CD4-positive, alpha-beta T cell (primary cell): ENCODE measurements around the gene PCSK2. TPM values are rescaled to one million over a fixed set of nuclear protein-coding genes. Genes with fewer than 3 reads are reported as not detected.

Experiments used
- ATAC-seq: fragments of 200-7000 bp; cut with Tn5 transposase; one replicate; pipeline ENCODE4 v1.10.0; 2022; ENCODE audit warnings: mild to moderate bottlenecking; ENCODE audit not compliant: poor library complexity
- CTCF ChIA-PET: fragments of 350-600 bp; sonication (Branson Sonifier 250); formaldehyde crosslinking; loops from one replicate; lab custom pipeline; 2021; ENCODE audit warnings: antibody characterized with exemption, inconsistent platforms; lab: Charles Lee
- POLR2A ChIA-PET: fragments of 350-600 bp; sonication (Branson Sonifier 250); formaldehyde crosslinking; loops from one replicate; lab custom pipeline; 2021; ENCODE audit warnings: antibody characterized with exemption, inconsistent platforms; lab: Charles Lee
- DNase-seq, 14 experiments: peaks; one replicate each; pipeline ENCODE4 v3.0.0-alpha.2; 2013 to 2020; ENCODE audit warnings: mixed read lengths in 2 of 14
- H3K27ac ChIP-seq, 2 donors: one replicate each; pipeline versions ENCODE4 v1.5.1 to v1.7.0; 2013; ENCODE audit warnings: low read length in 2 of 2, low read depth in 1 of 2, mild to moderate bottlenecking in 1 of 2
- H3K27me3 ChIP-seq, 2 experiments: 1 replicate in 1 of 2; 2 replicates in 1 of 2; pipeline versions ENCODE4 v1.6.1 to v1.7.0; 2013; ENCODE audit warnings: low read length in 2 of 2, control low read depth in 1 of 2, mild to moderate bottlenecking in 1 of 2, moderate library complexity in 1 of 2; ENCODE audit not compliant: insufficient read depth in 2 of 2, control insufficient read depth in 1 of 2
- H3K36me3 ChIP-seq: one replicate; pipeline ENCODE4 v1.6.1; 2013; ENCODE audit warnings: low read length, control low read depth; ENCODE audit not compliant: insufficient read depth
- H3K4me1 ChIP-seq: one replicate; pipeline ENCODE4 v1.6.1; 2013; ENCODE audit warnings: low read length, control low read depth; ENCODE audit not compliant: insufficient read depth
- H3K4me3 ChIP-seq: one replicate; pipeline ENCODE4 v1.5.1; 2013; ENCODE audit warnings: mild to moderate bottlenecking, low read length, moderate library complexity
- H3K9me3 ChIP-seq, 2 experiments: 1 replicate in 1 of 2; 2 replicates in 1 of 2; pipeline versions ENCODE4 v1.6.1 to v1.7.0; 2013; ENCODE audit warnings: low read length in 2 of 2, mild to moderate bottlenecking in 2 of 2, control low read depth in 1 of 2, moderate library complexity in 1 of 2; ENCODE audit not compliant: control insufficient read depth in 1 of 2, insufficient read depth in 1 of 2
- H3K27ac Mint-ChIP-seq: one replicate; pipeline ENCODE4 v1.8.0; 2020; ENCODE audit warnings: mixed read lengths
- H3K27me3 Mint-ChIP-seq: one replicate; pipeline ENCODE4 v1.8.0; 2021; ENCODE audit warnings: mixed read lengths
- H3K36me3 Mint-ChIP-seq: one replicate; pipeline ENCODE4 v1.8.0; 2021; ENCODE audit warnings: low read depth, mixed read lengths
- H3K4me1 Mint-ChIP-seq: one replicate; pipeline ENCODE4 v1.8.0; 2021; ENCODE audit warnings: low read depth, mixed read lengths
- H3K4me3 Mint-ChIP-seq: one replicate; pipeline ENCODE4 v1.8.0; 2020; ENCODE audit warnings: mild to moderate bottlenecking, mixed read lengths
- H3K9me3 Mint-ChIP-seq: one replicate; pipeline ENCODE4 v1.8.0; 2020; ENCODE audit warnings: mixed read lengths
- intact Hi-C, 2 experiments: fragments of 100-400 bp; cut with DNase I in 1 of 2; cut with micrococcal nuclease in 1 of 2; formaldehyde crosslinking; loops; one replicate each; pipeline versions ENCODE4 v1.15.1 to v1.9.0; 2023 to 2025; cut with DNase I, micrococcal nuclease
- total RNA-seq, 174 experiments: library from RNA in 2 of 174; stranded (reverse) in 2 of 174; gene quantifications; one replicate each; pipeline ENCODE4 v1.2.3 and lab custom pipeline; 2021 to 2026
- TF ChIP-seq, protein P1 (sequence below): fragments of 200-600 bp; IDR thresholded peaks from one replicate; pipeline ENCODE4 v1.8.0; 2022; ENCODE audit warnings: antibody characterized with exemption, mild to moderate bottlenecking

The PCSK2 gene
- total RNA-seq, 2 experiments from 2014 or later: not detected

DNA sequence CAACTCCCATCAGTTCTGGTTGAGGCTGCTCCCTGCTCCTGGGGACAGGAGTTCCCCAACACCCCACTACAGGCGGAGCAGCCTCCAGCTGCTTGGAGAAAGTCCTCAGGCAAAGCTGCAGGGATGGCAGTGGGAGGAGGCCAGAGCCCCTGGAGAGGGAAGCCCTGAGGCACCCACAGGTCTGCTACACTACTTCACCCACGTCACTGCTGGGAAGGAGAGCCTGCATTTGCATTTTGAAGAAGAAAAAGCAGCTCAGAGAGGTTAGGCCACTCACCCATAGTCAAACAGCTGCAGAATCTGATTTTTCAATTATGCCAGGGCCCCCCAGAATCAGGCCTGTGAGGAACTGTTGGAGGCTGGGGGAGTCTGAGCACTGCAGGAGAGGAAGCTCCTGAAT lies 287.1 kb downstream of the PCSK2 start:
- ChIA-PET CTCF (interaction anchor here (1.6 kb wide), 1 partner anchor 23 kb away, joined by 3 read pairs; no protein-coding TSS in a partner anchor), POLR2A (interaction anchor here (0.8 to 1.1 kb wide), 2 partner anchors 17 to 19 kb away, joined by 3 to 5 read pairs; partner anchors contain the start of gene BFSP1)
- no peaks in the 10 kb centered on the region for H3K9me3 Mint-ChIP-seq
- DNase-seq (no peak), ATAC-seq (no peak)
- intact Hi-C loops: no loop called here
- H3K36me3 Mint-ChIP-seq: no peaks in the 10 kb centered on the region
- H3K27me3 Mint-ChIP-seq: no peaks in the 10 kb centered on the region
- Histone ChIP-seq H3K27ac (no peak overlapping the region), H3K36me3 (no peaks in the 10 kb centered on the region), H3K9me3 (no peaks in the 10 kb centered on the region), H3K4me3 (no peak overlapping the region), H3K27me3 (no peaks in the 10 kb centered on the region), H3K4me1 (peaks cover 5% of the 10 kb centered on the region)
- TF ChIP-seq, protein P1, sequence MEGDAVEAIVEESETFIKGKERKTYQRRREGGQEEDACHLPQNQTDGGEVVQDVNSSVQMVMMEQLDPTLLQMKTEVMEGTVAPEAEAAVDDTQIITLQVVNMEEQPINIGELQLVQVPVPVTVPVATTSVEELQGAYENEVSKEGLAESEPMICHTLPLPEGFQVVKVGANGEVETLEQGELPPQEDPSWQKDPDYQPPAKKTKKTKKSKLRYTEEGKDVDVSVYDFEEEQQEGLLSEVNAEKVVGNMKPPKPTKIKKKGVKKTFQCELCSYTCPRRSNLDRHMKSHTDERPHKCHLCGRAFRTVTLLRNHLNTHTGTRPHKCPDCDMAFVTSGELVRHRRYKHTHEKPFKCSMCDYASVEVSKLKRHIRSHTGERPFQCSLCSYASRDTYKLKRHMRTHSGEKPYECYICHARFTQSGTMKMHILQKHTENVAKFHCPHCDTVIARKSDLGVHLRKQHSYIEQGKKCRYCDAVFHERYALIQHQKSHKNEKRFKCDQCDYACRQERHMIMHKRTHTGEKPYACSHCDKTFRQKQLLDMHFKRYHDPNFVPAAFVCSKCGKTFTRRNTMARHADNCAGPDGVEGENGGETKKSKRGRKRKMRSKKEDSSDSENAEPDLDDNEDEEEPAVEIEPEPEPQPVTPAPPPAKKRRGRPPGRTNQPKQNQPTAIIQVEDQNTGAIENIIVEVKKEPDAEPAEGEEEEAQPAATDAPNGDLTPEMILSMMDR: no peak
- H3K27ac Mint-ChIP-seq: no peak overlapping the region
- H3K4me3 Mint-ChIP-seq: no peak overlapping the region
- peaks cover 10% of the 10 kb centered on the region for H3K4me1 Mint-ChIP-seq

DNA sequence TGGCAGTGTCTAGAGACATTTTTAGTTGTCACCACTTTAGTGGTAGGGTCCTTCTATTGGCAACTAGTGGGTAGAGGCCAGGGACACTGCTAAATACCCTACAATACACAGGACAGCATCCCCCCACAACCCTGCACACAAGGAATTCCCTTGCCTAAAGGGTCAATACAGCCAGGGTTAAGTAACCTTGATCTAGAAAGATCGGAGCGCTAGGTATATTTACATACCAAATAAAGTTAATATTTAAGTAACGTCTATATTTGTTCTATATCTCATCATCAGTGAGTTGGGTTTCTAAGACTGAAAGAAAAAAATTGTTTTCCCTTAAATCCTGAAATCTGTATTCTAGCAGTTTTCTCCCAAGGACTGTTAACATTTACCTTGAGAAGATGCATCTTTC lies 288.2 kb downstream of the PCSK2 start:
- H3K27ac Mint-ChIP-seq: no peak overlapping the region
- Histone ChIP-seq H3K36me3 (no peaks in the 10 kb centered on the region), H3K4me3 (no peak overlapping the region), H3K4me1 (peaks cover 5% of the 10 kb centered on the region), H3K27me3 (no peaks in the 10 kb centered on the region), H3K9me3 (no peaks in the 10 kb centered on the region), H3K27ac (no peak overlapping the region)
- ChIA-PET POLR2A (no interaction called here), CTCF (interaction anchor here (0.9 to 1.6 kb wide), 2 partner anchors 10 to 21 kb away, joined by 3 read pairs; no protein-coding TSS in a partner anchor)
- TF ChIP-seq, protein P1: no peak
- peaks cover 10% of the 10 kb centered on the region for H3K4me1 Mint-ChIP-seq
- no peaks in the 10 kb centered on the region for H3K9me3 Mint-ChIP-seq
- ATAC-seq (no peak), DNase-seq (no peak)
- intact Hi-C loops: no loop called here
- H3K27me3 Mint-ChIP-seq: no peaks in the 10 kb centered on the region
- H3K4me3 Mint-ChIP-seq: no peak overlapping the region
- no peaks in the 10 kb centered on the region for H3K36me3 Mint-ChIP-seq

GRCh38 chr20:17518339-17519052 lies 291.7 kb downstream of the PCSK2 start:
- H3K4me1 Mint-ChIP-seq: no peaks in the 10 kb centered on the region
- ATAC-seq (no peak), DNase-seq (peak in 2 of 14 experiments; percentile 25 to 37)
- no peaks in the 10 kb centered on the region for H3K9me3 ChIP-seq
- H3K27me3 ChIP-seq: no peaks in the 10 kb centered on the region
- no peaks in the 10 kb centered on the region for H3K27me3 Mint-ChIP-seq
- no peak overlapping the region for H3K4me3 Mint-ChIP-seq
- H3K27ac Mint-ChIP-seq: no peak overlapping the region
- no peak overlapping the region for H3K4me3 ChIP-seq
- H3K36me3 Mint-ChIP-seq: no peaks in the 10 kb centered on the region
- H3K27ac ChIP-seq: no peak overlapping the region
- no peaks in the 10 kb centered on the region for H3K9me3 Mint-ChIP-seq
- ChIA-PET CTCF (no interaction called here), POLR2A (no interaction called here)
- H3K36me3 ChIP-seq: no peaks in the 10 kb centered on the region
- TF ChIP-seq, protein P1: no peak
- H3K4me1 ChIP-seq: no peaks in the 10 kb centered on the region
- intact Hi-C loops: no loop called here
